HepG2 (cell line): ENCODE results near the gene BRPF1. TPM values are rescaled to one million over a fixed set of nuclear protein-coding genes. Genes with fewer than 3 reads are reported as not detected.

Experiments
- GRHL1 ChIP-seq: sonication (generic); formaldehyde crosslinking; conservative IDR thresholded peaks from 2 replicates; pipeline ENCODE4 v1.8.0; 2022; ENCODE audit warnings: missing genetic modification reagents
- HNF4G ChIP-seq, 2 experiments: sonication (generic) in 1 of 2; formaldehyde crosslinking in 1 of 2; IDR thresholded peaks; 2 replicates each; pipeline versions ENCODE4 v1.4.0 to v1.6.1; 2011 to 2020; ENCODE audit warnings: borderline replicate concordance in 2 of 2, low read depth in 2 of 2, mild to moderate bottlenecking in 2 of 2, low read length in 1 of 2, missing genetic modification reagents in 1 of 2, moderate library complexity in 1 of 2
- MEIS2 ChIP-seq: sonication (generic); formaldehyde crosslinking; IDR thresholded peaks from 2 replicates; pipeline ENCODE4 v1.9.0; 2021; ENCODE audit warnings: mild to moderate bottlenecking, missing genetic modification reagents
- PRDM15 ChIP-seq: sonication (generic); formaldehyde crosslinking; IDR thresholded peaks from 2 replicates; pipeline ENCODE4 v1.4.0; 2020; ENCODE audit warnings: missing genetic modification reagents
- SAFB2 ChIP-seq: sonication (generic); formaldehyde crosslinking; IDR thresholded peaks from 2 replicates; pipeline ENCODE4 v1.5.1; 2020; ENCODE audit warnings: missing genetic modification reagents, low read depth, mild to moderate bottlenecking, borderline replicate concordance
- SETDB1 ChIP-seq: sonication (generic); formaldehyde crosslinking; IDR thresholded peaks from 2 replicates; pipeline ENCODE4 v1.5.1; 2020; ENCODE audit warnings: missing genetic modification reagents, mild to moderate bottlenecking, borderline replicate concordance
- SP140L ChIP-seq: sonication (generic); formaldehyde crosslinking; IDR thresholded peaks from 2 replicates; pipeline ENCODE4 v1.4.0; 2020; ENCODE audit warnings: missing genetic modification reagents, borderline replicate concordance
- YEATS2 ChIP-seq: sonication (generic); formaldehyde crosslinking; IDR thresholded peaks from 2 replicates; pipeline ENCODE4 v1.4.0; 2020; ENCODE audit warnings: missing genetic modification reagents, borderline replicate concordance
- ZBTB1 ChIP-seq: sonication (generic); formaldehyde crosslinking; IDR thresholded peaks from 2 replicates; pipeline ENCODE4 v1.4.0; 2020; ENCODE audit warnings: missing genetic modification reagents, borderline replicate concordance
- ZHX2 ChIP-seq, 2 experiments: sonication (generic) in 1 of 2; formaldehyde crosslinking in 1 of 2; IDR thresholded peaks; 2 replicates each; pipeline versions ENCODE4 v1.6.1 to v1.9.0; 2014 to 2022; ENCODE audit warnings: antibody characterized with exemption in 1 of 2, borderline replicate concordance in 1 of 2, inconsistent platforms in 1 of 2, low read depth in 1 of 2, missing genetic modification reagents in 1 of 2
- ZNF17 ChIP-seq: sonication (generic); formaldehyde crosslinking; IDR thresholded peaks from 2 replicates; pipeline ENCODE4 v1.5.0; 2020; ENCODE audit warnings: mild to moderate bottlenecking, missing genetic modification reagents
- ZNF841 ChIP-seq: sonication (generic); formaldehyde crosslinking; IDR thresholded peaks from 2 replicates; pipeline ENCODE4 v1.8.1; 2023; ENCODE audit warnings: missing genetic modification reagents, borderline replicate concordance
- ZSCAN30 ChIP-seq: sonication (generic); formaldehyde crosslinking; IDR thresholded peaks from 2 replicates; pipeline ENCODE4 v1.5.0; 2020; ENCODE audit warnings: mild to moderate bottlenecking, missing genetic modification reagents
- polyA plus RNA-seq, 8 experiments: library from polyadenylated mRNA; depleted of rRNA in 3 of 8; stranded (reverse) in 7 of 8; unstranded in 1 of 8; fragments of >200 nt; fragmentation: Illumina TruSeq in 4 of 8; extraction: Trizol in 4 of 8; gene quantifications; 2 replicates each; pipeline versions ENCODE4 v1.2.1 to v1.2.3, GENCODE V29; 2011 to 2016; ENCODE audit warnings: low read depth in 4 of 8, missing spikeins in 1 of 8, mixed read lengths in 1 of 8; ENCODE audit not compliant: insufficient read depth in 1 of 8
- total RNA-seq, 5 experiments: library from RNA; depleted of rRNA; stranded (reverse); fragments of >200 nt; fragmentation: Illumina TruSeq; extraction: Trizol; gene quantifications; 2 replicates each; pipeline ENCODE4 v1.2.3, GENCODE V29; 2016; ENCODE audit warnings: low read depth in 1 of 5

BRPF1 gene
- total and polyA plus RNA-seq, 2 of the 13 experiments (the other 11 are each of a cell fraction or from before 2014, with no cell fraction given), result 7.3 to 10.0 TPM

- TF ChIP-seq GRHL1 (CRISPR knock-in tag), result no peak
- no peak for TF ChIP-seq PRDM15
- TF ChIP-seq ZHX2 (IDR thresholded peaks at IDR 0.05; ENCODE audit: low read depth), result no peak
- TF ChIP-seq ZHX2 (CRISPR knock-in tag; IDR thresholded peaks at IDR 0.05; ENCODE audit: borderline replicate concordance), result 0 out of 2 replicates have a peak, but pooled peaks have one; percentile 66
- peak; percentile 81; the same call in 1 of the 2 replicates for TF ChIP-seq ZBTB1
- TF ChIP-seq SP140L (CRISPR knock-in tag), result peak; percentile 48; the same call in 1 of the 2 replicates
- peak; percentile 71; the same call in 1 of the 2 replicates for TF ChIP-seq MEIS2 (CRISPR knock-in tag)
- TF ChIP-seq ZSCAN30, result no peak
- no peak for TF ChIP-seq HNF4G (IDR thresholded peaks at IDR 0.05; ENCODE audit: borderline replicate concordance, low read depth, low read length)
- TF ChIP-seq HNF4G (CRISPR knock-in tag; IDR thresholded peaks at IDR 0.05; ENCODE audit: borderline replicate concordance, low read depth), result no peak
- TF ChIP-seq ZNF17, result no peak
- TF ChIP-seq ZNF841 (CRISPR knock-in tag), result no peak
- TF ChIP-seq SETDB1 (CRISPR knock-in tag), result no peak
- TF ChIP-seq SAFB2 (CRISPR knock-in tag), result no peak
- peak; percentile 75 for TF ChIP-seq YEATS2
Measured at GRCh38 chr3:9704347-9705322, 26.9 kb upstream of the BRPF1 start (continued).
